ENCODE data around the gene RAB11FIP4.

Gene RAB11FIP4

GRCh38 chr17:31459716-31460115 lies 68.2 kb downstream of the RAB11FIP4 start:
- DNase-seq (ENCODE audit: low read depth in 2 of 2), result no peak

GRCh38 chr17:31460226-31460721 lies 68.8 kb downstream of the RAB11FIP4 start:
- DNase-seq (ENCODE audit: low read depth in 2 of 2), result no peak

DNA sequence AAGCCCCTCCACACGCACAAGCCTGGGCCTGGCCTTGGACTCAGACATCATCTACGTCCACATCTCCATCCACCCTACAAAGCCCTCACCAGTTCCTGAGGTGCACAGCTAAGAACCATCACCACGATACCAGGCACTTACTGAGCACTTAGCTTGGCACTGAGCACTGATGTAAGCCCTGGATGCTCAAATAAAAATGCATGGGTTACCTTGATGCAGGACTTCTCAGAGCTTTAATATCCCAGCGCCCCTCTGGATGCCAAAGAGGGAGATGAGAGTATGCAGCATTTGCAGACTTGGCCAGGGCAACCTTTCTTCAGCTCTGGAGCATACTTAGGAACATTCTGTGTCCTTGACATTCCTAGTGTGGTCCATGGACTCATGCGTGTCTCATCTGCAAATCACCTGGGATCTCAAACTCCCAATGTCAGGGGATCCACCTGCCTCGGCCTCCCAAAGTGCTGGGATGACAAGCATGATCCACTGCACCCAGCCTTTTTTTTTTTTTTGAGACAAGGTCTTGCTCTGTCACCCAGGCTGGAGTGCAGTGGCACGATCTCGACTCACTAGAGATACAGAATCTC lies 69.8 kb downstream of the RAB11FIP4 start:
- DNase-seq (ENCODE audit: low read depth in 2 of 2), result no peak

DNA sequence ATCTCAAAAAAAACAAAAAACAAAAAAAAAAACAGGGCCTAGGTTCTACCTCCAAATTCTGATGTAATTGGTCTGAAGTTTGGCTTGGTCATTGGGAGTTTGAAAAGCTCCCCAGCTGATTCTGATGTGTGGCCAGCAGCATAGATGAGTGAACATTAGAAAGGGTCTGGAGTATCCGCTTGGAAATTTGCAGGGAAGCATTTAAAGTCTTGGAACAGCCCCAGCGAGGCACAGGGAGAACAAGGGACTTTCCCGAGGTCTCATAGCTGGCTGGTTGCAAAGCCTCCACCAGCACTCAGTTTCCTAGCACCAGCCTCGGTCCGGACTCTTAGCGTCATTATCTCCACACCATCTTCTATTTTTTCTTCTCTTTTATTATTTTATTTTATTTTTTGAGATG lies 70.8 kb downstream of the RAB11FIP4 start:
- no peak for DNase-seq (ENCODE audit: low read depth in 2 of 2)

DNA sequence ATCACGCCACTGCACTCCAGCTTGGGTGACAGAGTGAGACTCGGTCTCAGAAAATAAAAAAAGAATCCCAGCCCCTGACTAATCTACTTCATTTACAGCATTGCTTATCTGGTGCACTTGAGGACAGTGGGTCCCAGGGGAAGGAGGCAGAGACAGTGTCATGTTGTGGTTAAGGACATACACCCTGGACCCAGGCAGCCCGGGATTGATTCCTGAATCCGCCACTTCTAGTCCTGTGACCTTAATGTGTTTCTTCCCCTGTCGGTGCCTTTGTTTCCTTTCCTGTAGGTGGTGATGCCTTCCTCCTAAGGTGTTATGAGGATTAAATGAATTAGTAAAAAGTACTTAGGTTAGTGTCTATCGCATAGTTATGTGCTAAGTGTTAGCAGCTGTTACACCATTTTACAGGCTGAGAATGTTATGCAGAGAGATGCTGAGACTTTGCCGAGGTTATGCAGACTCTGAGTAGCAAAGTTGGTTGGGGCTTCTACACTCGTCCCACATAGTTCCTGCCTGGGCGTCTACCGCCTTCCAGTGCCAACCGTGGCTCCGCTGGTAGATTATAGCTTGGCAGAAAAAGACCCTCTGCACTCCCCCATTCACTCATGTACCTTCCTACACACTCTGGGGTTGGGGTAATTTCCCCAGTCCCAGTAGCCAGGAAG lies 74.8 kb downstream of the RAB11FIP4 start:
- DNase-seq (ENCODE audit: low read depth in 2 of 2), result no peak

GRCh38 chr17:31467502-31468256 lies 76.2 kb downstream of the RAB11FIP4 start:
- DNase-seq (ENCODE audit: low read depth in 2 of 2), result no peak

DNA sequence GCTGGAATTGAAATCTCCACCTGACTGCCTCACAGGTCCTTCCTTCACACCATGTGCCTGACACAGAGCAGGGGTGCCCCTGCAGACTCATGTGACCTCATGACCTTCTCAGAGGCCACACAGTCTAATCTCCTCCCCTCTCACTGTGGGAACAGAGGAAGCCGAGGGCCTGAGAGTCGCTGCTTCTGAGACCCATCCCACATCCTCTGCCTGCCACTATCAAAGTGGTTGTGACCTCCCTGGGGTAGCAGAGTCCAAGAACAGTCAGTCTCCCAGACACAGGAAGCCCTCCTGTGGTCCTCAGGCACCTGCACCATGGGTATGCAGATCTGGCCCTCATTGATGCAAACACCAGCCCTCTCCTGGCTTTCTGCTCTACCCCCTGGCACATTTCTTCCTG lies 78.5 kb downstream of the RAB11FIP4 start:
- no peak for DNase-seq (ENCODE audit: low read depth in 2 of 2)

DNA sequence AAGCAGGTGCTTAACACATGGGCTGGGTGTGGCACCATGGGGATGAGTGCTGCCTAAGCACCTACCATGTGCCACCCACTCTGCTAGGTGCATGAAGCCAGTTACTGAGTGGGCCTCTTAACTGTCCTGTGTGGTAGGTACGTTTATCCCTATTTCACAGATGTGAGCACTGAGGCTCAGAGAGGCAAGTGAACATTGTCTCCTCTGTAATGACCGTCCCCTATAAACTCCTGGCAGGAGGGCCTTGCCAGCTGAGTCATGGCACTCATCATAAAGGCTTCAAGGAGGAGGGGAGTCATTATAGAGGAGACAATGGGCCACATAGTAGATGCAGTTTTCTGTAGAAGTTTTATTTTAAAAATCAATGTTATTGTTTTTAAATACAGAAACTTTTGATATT lies 79.1 kb downstream of the RAB11FIP4 start:
- no peak for DNase-seq (ENCODE audit: low read depth in 2 of 2)

DNA sequence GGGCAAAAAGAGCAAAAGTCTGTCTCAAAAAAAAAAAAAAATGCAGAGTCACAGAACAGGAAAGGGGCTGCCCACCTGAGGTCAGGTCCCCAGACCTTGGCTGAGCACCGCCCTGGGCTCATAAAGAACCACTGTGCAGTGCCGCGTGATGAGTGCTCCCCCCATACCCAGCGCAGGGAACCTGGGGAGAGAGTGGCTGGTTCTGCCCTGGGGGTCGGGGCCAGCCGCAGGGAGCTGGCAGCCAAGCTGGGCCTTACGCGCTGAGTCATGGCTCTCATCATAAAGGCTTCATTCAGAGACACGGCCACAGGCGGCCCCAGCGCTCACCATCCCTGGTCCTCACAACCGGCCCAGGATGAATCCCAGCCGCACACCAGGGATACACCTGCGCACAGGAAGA lies 80.7 kb downstream of the RAB11FIP4 start:
- no peak for DNase-seq (ENCODE audit: low read depth in 2 of 2)

DNA sequence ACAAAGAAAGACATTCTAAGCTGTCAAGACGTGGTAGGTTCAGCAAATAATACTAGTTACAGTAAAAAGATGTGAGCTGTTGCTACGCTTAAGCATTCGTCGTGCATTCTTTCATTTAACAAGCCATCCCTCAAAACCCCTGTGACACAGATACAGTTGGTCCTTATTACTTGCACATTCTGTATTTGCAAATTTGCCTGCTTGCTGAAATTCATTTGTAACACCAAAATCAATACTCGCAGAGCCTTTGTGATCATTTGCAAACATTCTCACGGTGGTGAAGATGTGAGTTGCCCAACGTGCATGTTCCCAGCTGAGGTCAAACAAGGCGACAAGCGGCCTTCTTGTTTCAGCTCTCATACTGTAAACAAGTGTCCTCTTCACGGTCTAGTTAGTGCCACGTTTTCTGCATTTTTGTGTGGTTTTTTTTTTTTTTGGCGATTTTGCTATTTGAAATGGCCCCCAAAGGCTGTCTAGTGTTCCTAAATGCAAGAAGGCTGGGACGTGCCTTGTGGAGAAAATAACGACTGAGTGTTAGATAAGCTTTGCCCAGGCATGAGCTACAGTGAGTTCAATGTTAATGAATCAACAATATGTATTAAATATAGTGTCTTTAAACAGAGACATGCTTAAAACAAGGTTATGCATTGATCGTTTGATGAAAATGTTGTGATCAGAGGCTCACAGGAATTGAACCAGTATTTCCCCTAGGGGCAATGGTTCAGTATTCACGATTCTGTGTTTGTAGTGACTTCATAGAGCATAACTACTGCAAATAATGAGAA lies 84.1 kb downstream of the RAB11FIP4 start:
- DNase-seq (ENCODE audit: low read depth in 2 of 2), result no peak

- no peak for DNase-seq (ENCODE audit: low read depth in 2 of 2)
Observed at GRCh38 chr17:31476525-31477416, 85.3 kb downstream of the RAB11FIP4 start.

DNA sequence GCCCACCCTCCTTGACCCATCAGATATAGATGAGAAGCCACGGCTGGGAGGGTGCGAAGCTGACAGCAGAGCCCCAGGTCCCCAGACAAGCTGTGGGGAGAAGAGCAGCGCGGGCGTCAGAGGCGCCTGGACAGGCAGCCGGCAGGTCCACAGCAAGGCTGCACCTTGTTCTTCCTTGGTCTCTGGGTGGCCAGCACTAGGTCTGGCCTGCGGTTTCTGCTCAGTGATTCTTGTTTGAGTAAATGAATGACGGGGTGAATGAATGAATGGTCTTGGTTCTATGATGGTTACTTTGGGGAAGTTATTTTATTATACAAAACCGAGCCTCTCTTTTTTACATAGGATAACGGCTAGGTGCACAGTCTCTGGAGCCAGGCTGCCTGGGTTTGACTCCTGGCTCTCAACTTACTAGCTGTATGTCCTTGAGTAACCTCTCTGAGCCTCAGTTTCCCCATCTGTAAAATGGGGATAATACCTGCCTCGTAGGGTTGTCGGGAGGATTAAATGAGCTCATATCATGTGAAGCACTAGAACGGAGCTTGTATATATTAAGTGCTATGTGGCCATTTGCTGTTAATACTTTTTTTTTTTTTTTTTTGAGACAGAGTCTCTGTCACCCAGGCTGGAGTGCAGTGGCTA lies 86.1 kb downstream of the RAB11FIP4 start:
- DNase-seq (ENCODE audit: low read depth in 2 of 2), result no peak

DNA sequence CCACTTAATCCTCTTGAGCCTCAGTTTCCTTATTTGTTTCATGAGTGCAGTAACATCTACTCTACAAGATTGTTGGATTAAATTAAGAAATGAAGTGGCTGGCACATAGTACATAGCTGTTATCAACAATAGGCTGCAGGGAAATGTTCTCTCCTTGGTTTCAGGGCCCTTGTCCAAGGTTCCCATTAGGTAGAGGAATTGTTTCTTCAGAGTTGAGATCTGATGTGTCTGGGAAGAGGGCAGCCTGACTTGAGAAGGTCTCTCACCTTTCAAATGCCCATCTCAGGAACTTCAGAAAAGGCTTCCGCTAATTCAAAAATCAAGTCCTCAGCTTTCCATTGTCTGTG lies 87.6 kb downstream of the RAB11FIP4 start:
- no peak for DNase-seq (ENCODE audit: low read depth in 2 of 2)

GRCh38 chr17:31479524-31479923 lies 88.0 kb downstream of the RAB11FIP4 start:
- no peak for DNase-seq (ENCODE audit: low read depth in 2 of 2)

DNA sequence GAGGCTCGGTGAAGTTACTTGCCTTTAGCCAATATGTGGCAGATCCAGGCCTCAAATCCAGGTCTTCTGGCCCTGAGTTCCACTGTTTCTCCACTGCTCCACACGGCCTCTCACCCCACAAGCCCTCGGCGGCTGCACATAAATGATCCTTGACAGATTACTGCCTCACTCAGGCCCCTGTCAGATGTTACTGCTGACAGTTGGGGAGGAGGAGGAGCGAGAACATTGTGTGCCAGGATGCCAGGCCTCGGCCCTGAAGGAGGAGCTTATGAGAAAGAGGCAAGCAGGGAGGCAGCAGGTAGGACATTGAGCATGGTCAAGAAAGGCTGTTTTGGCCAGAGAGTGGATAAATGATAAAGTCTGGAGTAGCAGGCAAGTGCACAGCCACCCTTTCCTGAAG lies 88.6 kb downstream of the RAB11FIP4 start:
- no peak for DNase-seq (ENCODE audit: low read depth in 2 of 2)

- DNase-seq (ENCODE audit: low read depth in 2 of 2), result no peak
Observed at GRCh38 chr17:31480904-31481782, 89.7 kb downstream of the RAB11FIP4 start.

GRCh38 chr17:31481783-31482081 lies 90.3 kb downstream of the RAB11FIP4 start:
- DNase-seq (ENCODE audit: low read depth in 2 of 2), result no peak

- no peak for DNase-seq (ENCODE audit: low read depth in 2 of 2)
Observed at GRCh38 chr17:31484821-31485220, 93.3 kb downstream of the RAB11FIP4 start.

DNA sequence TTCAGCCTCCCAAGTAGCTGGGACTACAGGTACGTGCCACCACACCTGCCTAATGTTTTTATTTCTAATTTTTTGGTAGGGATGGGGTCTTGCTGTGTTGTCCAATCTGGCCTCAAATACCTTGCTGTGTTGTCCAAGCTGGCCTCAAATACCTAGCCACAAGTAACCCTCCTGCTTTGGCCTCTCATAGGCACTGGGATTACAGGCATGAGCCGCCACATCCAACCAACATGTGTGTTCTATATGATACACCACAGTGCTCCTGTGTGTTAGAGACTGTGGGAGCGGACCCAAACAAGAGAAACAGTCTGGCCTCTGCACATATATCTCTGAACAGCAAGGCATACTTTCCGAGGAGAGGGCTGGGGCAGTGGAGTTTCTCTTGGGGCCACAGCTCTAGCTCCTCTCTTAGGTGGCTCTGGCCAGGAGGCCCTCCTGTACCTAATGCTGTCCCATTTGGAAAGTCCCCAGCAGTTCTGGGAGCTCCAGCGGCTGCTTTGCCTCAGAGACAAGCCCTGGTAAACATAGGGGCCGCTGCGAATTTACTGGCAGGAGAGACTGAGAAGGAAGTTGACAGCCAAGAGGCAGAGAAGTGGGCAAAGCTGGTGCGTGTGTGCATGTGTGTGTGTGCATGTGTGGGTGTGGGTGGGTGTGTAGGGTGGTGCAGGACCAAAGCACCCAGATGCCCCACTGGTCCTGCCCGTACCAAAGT lies 95.0 kb downstream of the RAB11FIP4 start:
- no peak for DNase-seq (ENCODE audit: low read depth in 2 of 2)

Measured in stimulated activated CD4-positive, alpha-beta T cell treated with anti-CD3 and anti-CD28 coated beads, Interleukin-15, amount 100 ng/mL, for 48 hours (primary cell).